RWPE1 (cell line): Measurements from ENCODE around the gene UCK2.

Experiments
- CTCF ChIA-PET: fragments of 350-600 bp; sonication (Branson Sonifier 250); formaldehyde crosslinking; extraction: SDS; loops from one replicate; lab custom pipeline; 2021; lab: Yijun Ruan, JAX
- POLR2A ChIA-PET: fragments of 400-600 bp; formaldehyde crosslinking; extraction: SDS; loops from one replicate; lab custom pipeline; 2020; ENCODE audit warnings: antibody characterized with exemption; ENCODE audit not compliant: low non-redundant PET; lab: Yijun Ruan, JAX
- DNase-seq: peaks from one replicate; pipeline ENCODE4 v3.0.0; 2012; ENCODE audit warnings: low spot score
- H3K27ac ChIP-seq: fragments of 450-650 bp; 2 replicates; pipeline ENCODE4 v1.5.1; 2017
- TF ChIP-seq, protein P1 (sequence below): fragments of 450-650 bp; conservative IDR thresholded peaks from 2 replicates; pipeline ENCODE4 v1.5.1; 2017; ENCODE audit warnings: low read depth, mild to moderate bottlenecking

Gene UCK2

DNA sequence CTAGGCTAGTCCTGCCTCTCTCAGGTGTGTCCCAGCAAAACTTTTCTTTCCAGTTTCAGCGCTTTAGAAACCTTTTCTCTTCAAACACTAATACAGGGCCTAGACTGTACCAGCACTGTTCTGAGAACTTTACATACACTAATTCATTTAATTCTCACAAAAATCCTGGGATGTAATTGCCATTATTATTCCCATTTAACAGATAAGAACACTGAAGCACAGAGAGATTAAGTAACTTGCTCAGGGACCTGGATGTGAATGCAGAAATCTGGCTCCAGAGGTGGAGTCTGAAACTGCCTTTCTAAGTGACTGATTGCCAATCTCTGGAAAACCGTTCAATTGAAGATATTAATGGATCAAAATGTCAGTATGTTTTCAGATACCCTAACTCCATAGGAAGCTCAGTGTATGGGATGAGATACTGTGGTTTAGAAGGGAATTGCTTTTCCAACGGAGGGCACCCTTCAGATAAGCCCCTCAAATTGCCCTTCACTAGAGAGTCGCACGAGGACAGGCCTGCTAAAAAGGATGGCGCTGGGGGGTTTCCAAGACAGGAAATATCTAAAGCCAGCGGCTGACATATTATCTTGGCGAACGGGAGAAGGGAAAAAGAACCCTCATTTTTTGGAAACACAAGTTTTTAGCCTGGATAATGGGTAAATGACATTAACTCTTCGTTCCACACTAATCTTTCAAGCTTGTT lies 698 bp upstream of the UCK2 start:
- ChIA-PET CTCF (interaction anchor here (1.0 kb wide), 1 partner anchor 10 kb away, joined by 3 read pairs; no protein-coding TSS in a partner anchor), POLR2A (no interaction called here)
- H3K27ac ChIP-seq = peak overlapping the region; percentile 95
- TF ChIP-seq, protein P1, sequence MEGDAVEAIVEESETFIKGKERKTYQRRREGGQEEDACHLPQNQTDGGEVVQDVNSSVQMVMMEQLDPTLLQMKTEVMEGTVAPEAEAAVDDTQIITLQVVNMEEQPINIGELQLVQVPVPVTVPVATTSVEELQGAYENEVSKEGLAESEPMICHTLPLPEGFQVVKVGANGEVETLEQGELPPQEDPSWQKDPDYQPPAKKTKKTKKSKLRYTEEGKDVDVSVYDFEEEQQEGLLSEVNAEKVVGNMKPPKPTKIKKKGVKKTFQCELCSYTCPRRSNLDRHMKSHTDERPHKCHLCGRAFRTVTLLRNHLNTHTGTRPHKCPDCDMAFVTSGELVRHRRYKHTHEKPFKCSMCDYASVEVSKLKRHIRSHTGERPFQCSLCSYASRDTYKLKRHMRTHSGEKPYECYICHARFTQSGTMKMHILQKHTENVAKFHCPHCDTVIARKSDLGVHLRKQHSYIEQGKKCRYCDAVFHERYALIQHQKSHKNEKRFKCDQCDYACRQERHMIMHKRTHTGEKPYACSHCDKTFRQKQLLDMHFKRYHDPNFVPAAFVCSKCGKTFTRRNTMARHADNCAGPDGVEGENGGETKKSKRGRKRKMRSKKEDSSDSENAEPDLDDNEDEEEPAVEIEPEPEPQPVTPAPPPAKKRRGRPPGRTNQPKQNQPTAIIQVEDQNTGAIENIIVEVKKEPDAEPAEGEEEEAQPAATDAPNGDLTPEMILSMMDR = no peak
- DNase-seq = no peak

DNA sequence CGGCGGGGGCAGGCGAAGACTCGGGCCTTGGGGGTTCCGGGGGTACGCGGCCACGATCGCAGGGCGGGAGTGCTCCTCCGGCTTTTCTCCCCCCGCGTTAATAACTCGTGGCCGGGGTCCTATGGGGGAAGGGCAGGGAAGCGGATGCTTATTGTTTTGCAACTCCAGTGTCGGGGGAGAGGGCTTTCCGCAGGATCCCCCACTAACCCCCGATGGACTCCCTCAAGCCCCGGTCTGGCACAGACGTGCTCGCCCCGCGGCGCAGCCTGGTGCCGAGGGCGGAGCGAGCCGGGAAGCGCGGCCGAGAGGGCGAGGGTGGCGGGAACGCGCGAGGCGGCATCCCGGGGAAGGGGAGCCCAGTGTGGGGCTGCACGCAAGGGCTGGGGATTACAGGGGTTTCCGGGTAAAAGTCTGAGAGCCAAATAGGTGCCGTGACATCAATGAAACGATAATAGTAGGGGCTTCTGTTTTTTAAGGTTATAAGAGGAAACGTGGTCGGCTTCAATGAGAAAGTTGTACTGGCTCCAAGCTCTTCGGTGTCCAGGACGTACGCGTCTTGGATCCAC lies 772 bp downstream of the UCK2 start:
- ChIA-PET CTCF (interaction anchor here (1.0 to 1.2 kb wide), 3 partner anchors 56 to 131 kb away, joined by 3 to 6 read pairs (median 3); no protein-coding TSS in a partner anchor), POLR2A (interaction anchor here (0.8 kb wide), 1 partner anchor 59 kb away, joined by 3 read pairs; no protein-coding TSS in a partner anchor)
- peak overlapping the region; percentile 95 for H3K27ac ChIP-seq
- TF ChIP-seq, protein P1 = no peak; the same call in 1 of the 2 replicates
- peak; percentile 62 for DNase-seq

DNA sequence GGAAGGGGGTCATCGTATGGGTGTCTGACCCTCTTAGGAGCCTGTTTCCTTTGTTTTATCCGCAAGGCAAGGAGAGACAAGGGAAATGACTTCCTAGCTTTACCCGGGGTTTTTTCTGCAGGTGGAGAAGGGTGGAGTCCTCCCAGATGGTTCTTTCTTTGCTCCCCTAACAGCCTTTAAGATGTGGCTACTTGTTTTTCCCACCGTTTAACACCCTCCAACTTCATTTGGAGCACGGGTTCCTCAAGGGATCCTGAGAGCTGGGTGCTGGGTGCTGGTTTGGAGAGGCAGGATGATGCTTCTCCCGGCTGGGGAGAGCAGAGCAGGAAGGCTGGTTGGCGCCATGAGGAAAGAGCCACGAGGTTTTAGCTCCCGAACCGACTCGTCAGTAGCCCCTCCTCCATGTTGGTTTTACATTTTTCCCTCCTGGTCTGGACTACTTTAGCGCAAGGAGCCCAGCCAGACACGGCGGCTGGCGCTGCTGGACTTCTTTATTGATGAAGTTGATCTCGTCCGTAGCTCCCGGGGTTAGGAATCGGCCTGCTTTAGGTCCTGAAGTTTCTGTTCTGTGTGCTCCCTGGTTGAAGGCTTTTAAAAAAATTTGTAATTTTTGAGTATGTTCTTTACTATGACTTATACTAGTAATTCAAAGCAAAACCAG lies 1.4 kb downstream of the UCK2 start:
- TF ChIP-seq, protein P1 = no peak
- H3K27ac ChIP-seq = peak overlapping the region; percentile 95
- POLR2A ChIA-PET = interaction anchor here (0.8 kb wide), 1 partner anchor 60 kb away, joined by 3 read pairs; no protein-coding TSS in a partner anchor

DNA sequence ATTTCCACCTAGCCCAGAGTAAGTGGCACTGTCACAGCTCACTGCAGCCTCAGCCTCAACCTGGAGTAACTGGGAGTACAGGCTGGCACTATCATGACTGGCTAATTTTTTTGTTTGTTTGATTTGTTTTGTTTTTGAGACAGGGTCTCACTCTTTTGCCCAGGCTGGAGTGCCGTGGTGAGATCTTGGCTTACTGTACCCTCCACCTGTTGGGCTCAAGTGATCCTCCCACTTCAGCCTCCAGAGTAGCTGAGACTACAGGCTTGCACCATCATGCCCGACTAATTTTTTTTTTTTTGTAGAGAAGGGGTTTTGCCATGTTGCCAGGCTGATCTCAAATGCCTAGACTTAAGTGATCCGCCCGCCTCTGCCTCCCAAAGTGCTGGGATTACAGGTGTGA lies 2.5 kb downstream of the UCK2 start:
- TF ChIP-seq, protein P1 = no peak
- peak overlapping the region; percentile 47 for H3K27ac ChIP-seq
- ChIA-PET POLR2A (interaction anchor here (0.7 kb wide), 1 partner anchor 83 kb away, joined by 3 read pairs; no protein-coding TSS in a partner anchor), CTCF (interaction anchor here (0.6 kb wide), 1 partner anchor 234 kb away, joined by 3 read pairs; no protein-coding TSS in a partner anchor)
- DNase-seq = no peak

More for the DNA sequence above, 1.4 kb downstream of the UCK2 start:
- DNase-seq = peak; percentile 76
- CTCF ChIA-PET = interaction anchor here (1.0 to 1.2 kb wide), 3 partner anchors 56 to 131 kb away, joined by 3 to 6 read pairs (median 3); no protein-coding TSS in a partner anchor

DNA sequence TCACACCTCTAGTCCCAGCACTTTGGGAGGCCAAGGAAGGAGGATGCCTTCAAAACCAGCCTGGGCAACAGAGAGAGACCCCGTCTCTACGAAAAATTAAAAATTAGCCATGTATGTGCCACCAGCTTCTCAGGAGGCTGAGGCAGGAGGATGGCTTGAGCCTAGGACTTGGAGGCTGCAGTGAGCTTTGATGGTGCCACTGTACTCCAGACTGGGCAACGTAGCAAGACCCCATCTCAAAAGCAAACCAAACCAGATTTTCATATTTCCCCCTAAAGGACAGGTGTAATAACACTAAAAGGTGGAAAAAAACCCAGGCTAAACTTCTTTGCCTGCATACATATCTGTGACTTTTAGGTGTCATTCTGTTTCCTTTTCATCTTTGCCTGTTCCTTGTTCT lies 3.7 kb downstream of the UCK2 start:
- POLR2A ChIA-PET = no interaction called here
- CTCF ChIA-PET = no interaction called here
- no peak overlapping the region for H3K27ac ChIP-seq
- TF ChIP-seq, protein P1 = no peak
- no peak for DNase-seq

DNA sequence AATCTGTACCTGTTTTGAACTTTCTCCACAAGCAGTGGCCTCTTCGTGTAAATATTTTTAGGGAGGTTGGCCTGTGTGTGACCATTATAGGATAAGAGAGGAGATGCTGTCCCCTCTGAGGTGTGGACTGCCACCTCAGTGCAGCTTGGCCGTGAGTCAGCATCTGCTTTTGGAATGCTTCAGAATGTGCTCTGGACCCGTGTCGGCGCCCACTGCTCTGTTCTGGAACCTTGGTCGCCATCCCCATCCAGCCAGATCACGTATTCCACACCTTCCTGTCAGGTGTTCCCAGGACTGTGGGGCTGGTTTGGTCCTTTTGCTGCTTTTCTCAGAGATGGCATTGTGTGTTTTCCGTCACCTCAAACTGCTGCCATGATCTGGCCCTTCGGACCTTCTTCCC lies 5.5 kb downstream of the UCK2 start:
- CTCF ChIA-PET = no interaction called here
- H3K27ac ChIP-seq = peak overlapping the region; percentile 19; the same call in 1 of the 2 replicates
- TF ChIP-seq, protein P1 = no peak
- POLR2A ChIA-PET = no interaction called here
- DNase-seq = no peak
